Measurements from ENCODE around the gene OPALIN. TPM values are rescaled to one million over a fixed set of nuclear protein-coding genes. Genes with fewer than 3 reads are reported as not detected.

The OPALIN gene
- total RNA-seq, 4 donors from 2014 or later, result not detected

DNA sequence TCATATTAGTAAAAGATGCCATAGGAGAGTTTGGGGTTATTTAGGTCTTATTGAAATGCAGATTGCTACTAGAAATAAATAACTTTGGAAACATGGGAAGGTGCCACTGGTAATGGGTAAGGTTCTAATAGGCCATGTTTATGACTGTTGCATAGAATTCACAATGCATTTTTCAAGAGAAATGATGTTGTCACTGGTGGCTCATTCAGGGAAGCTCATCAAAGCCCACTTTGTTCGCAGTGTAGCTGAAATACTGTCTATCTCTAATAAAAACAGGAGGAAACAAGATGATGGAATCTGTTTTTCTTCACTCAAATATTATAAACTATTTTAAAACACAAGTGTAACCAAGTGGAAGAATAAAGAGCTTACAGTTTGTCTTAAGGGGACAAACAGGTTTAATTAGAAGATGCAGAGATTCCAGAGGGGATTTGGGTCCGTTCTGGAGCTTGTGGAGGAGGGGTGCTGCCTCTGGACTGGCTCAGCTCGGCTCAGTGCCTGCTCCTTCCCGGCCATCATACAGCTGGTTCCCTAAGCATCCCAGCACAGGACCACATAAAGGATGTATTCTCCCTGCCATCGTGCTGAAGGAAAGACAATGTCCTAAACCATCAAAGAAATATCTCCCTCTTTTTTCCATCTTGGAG, 20.4 kb downstream of the OPALIN start:
- Histone ChIP-seq H3K27me3 (no peaks in the 10 kb centered on the region), H3K4me3 (no peak overlapping the region), H3K27ac (no peak overlapping the region), H3K4me1 (no peaks in the 10 kb centered on the region), H3K36me3 (no peaks in the 10 kb centered on the region), H3K9me3 (no peaks in the 10 kb centered on the region)
- TF ChIP-seq, protein P1, sequence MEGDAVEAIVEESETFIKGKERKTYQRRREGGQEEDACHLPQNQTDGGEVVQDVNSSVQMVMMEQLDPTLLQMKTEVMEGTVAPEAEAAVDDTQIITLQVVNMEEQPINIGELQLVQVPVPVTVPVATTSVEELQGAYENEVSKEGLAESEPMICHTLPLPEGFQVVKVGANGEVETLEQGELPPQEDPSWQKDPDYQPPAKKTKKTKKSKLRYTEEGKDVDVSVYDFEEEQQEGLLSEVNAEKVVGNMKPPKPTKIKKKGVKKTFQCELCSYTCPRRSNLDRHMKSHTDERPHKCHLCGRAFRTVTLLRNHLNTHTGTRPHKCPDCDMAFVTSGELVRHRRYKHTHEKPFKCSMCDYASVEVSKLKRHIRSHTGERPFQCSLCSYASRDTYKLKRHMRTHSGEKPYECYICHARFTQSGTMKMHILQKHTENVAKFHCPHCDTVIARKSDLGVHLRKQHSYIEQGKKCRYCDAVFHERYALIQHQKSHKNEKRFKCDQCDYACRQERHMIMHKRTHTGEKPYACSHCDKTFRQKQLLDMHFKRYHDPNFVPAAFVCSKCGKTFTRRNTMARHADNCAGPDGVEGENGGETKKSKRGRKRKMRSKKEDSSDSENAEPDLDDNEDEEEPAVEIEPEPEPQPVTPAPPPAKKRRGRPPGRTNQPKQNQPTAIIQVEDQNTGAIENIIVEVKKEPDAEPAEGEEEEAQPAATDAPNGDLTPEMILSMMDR (IDR thresholded peaks at IDR 0.05), result no peak
- no peak for TF ChIP-seq POLR2A (IDR thresholded peaks at IDR 0.05)
- DNase-seq, result no peak

DNA sequence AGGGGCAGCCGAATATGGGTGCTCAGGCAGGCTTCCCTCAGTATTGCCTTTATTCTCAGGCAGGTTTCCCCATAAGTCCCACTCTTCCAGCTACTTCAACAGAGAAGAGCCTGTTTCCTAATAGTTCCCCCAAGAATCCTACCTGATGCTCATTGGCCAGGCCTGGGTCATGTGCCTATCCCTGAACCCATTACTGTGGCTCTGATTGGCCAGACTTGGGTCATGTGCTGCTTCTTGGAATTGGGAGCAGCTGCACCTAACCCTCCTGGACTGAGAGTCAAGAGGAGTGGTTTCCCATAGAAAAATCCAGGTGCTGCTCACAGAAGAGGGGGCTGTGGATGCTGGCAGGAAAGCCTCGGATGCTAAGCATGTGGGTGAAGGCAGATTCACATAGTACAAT, 21.7 kb downstream of the OPALIN start:
- Histone ChIP-seq H3K36me3 (no peaks in the 10 kb centered on the region), H3K27ac (no peak overlapping the region), H3K4me3 (no peak overlapping the region), H3K9me3 (no peaks in the 10 kb centered on the region), H3K27me3 (no peaks in the 10 kb centered on the region), H3K4me1 (no peaks in the 10 kb centered on the region)
- no peak for DNase-seq
- TF ChIP-seq, protein P1 (IDR thresholded peaks at IDR 0.05), result no peak
- TF ChIP-seq POLR2A (IDR thresholded peaks at IDR 0.05), result no peak

DNA sequence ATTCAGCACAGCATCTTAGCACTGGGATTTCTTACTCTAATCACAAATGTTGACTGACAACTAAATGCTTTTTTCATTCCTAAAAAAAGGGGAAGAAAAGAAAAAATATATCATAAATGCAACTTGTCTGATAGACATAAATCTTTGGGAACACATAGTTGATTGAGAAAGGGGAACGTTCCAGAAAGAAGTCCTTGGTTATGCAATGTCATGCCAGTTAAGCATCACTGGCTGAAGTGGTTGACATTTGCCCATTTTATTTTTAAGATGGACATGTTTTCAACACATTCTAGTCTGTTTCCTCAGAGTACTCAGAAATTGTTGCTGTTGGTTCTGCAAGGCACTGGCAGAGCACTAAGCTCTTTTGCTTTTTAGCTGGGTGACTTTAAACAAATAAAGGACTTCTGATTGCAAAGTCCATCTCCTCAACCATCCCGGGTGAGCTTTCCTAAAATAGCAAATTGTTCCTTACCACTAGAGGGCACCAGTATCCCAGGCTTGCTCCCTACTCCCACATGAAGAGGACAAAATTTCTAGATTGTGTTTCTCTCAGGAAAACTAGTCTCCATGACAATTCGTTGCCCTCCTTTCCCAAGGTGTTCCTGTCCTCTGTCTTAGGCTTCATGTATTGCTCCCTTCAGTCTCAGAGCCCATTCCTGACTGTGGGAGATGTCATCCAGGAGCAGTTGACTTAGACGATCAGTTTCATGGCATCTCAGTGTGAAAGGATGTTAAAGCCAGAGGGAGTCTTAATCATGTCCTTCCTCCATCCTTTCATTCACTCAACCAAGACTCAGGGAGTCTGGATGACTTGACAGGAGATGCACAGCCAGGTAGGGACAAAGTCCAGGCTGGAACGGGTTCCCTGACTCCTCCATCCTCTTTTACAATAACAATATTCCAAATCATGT, 23.9 kb downstream of the OPALIN start:
- H3K4me1 ChIP-seq, result no peaks in the 10 kb centered on the region
- no peaks in the 10 kb centered on the region for H3K27me3 ChIP-seq
- no peak overlapping the region for H3K27ac ChIP-seq
- no peak for TF ChIP-seq POLR2A (IDR thresholded peaks at IDR 0.05)
- TF ChIP-seq, protein P1 (IDR thresholded peaks at IDR 0.05), result peak; percentile 18 to 78 (median 60)
- no peak overlapping the region for H3K4me3 ChIP-seq
- DNase-seq, result peak in 1 of 3 donors; percentile 58
- H3K36me3 ChIP-seq, result no peaks in the 10 kb centered on the region
- H3K9me3 ChIP-seq, result no peaks in the 10 kb centered on the region

DNA sequence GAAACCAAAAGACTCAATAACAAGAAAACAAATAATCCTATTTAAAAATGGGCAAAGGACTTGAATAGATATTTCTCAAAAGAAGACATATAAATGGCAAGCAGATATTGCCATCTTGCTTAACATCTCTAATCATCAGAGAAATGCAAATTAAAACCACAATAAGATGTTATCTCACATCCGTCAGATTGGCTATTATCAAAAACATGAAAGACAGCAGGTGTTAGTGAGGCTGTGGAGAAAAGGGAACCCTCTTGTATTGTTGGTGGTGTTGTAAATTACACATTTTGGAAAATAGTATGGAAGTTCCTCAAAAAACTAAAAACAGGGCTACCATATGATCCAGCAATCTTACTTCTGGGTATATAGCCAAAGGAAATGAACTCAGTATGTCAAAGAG, 25.7 kb downstream of the OPALIN start:
- Histone ChIP-seq H3K36me3 (no peaks in the 10 kb centered on the region), H3K9me3 (no peaks in the 10 kb centered on the region), H3K27ac (no peak overlapping the region), H3K27me3 (no peaks in the 10 kb centered on the region), H3K4me1 (no peaks in the 10 kb centered on the region), H3K4me3 (no peak overlapping the region)
- DNase-seq, result no peak
- TF ChIP-seq POLR2A (IDR thresholded peaks at IDR 0.05), result no peak
- TF ChIP-seq, protein P1 (IDR thresholded peaks at IDR 0.05), result no peak

DNA sequence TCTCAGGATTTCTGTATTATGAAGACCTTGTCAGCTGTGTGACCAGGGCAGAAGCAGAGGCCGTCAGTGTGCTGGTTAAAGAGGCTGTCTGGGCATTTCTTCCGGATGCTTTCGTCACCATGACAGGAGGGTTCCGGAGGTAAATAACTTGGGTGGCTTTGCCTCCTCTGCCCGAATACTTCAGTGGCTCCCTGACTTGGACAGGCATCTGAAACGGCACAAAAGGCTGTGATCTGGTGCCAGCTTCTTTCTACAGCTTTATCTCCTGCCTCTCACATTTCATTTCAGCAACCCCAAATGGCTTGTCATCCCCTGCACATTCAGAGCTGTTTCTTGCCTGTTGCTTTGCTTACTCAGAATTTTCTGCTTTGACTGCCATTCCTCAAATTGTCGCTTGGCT, 31.3 kb downstream of the OPALIN start:
- Histone ChIP-seq H3K27me3 (no peaks in the 10 kb centered on the region), H3K36me3 (no peaks in the 10 kb centered on the region), H3K4me1 (no peaks in the 10 kb centered on the region), H3K27ac (no peak overlapping the region), H3K9me3 (no peaks in the 10 kb centered on the region), H3K4me3 (no peak overlapping the region)
- TF ChIP-seq POLR2A (IDR thresholded peaks at IDR 0.05), result no peak
- TF ChIP-seq, protein P1 (IDR thresholded peaks at IDR 0.05), result no peak
- no peak for DNase-seq
